ENCODE data around the gene PPARA.

The PPARA gene

GRCh38 chr22:46224044-46224897 lies 73.9 kb downstream of the PPARA start:
- no peak for DNase-seq

- DNase-seq = no peak
These were observed 74.6 kb downstream of the PPARA start for GRCh38 chr22:46224898-46225290.

GRCh38 chr22:46225631-46226030 lies 75.3 kb downstream of the PPARA start:
- no peak for DNase-seq

GRCh38 chr22:46226577-46226976 lies 76.3 kb downstream of the PPARA start:
- no peak for DNase-seq

- DNase-seq = no peak
These were observed 79.4 kb downstream of the PPARA start for GRCh38 chr22:46229701-46230100.

- no peak for DNase-seq
These were observed 80.1 kb downstream of the PPARA start for GRCh38 chr22:46230262-46230901.

- DNase-seq = peak; percentile 68
These were observed 82.9 kb downstream of the PPARA start for GRCh38 chr22:46233231-46233630.

- no peak for DNase-seq
These were observed 84.6 kb downstream of the PPARA start for GRCh38 chr22:46234969-46235368.

GRCh38 chr22:46237453-46238124 lies 87.3 kb downstream of the PPARA start:
- no peak for DNase-seq

- DNase-seq = no peak
These were observed 88.2 kb downstream of the PPARA start for GRCh38 chr22:46238541-46238940.

GRCh38 chr22:46239261-46240048 lies 89.1 kb downstream of the PPARA start:
- no peak for DNase-seq

- DNase-seq = no peak
These were observed 89.7 kb downstream of the PPARA start for GRCh38 chr22:46240073-46240472.

GRCh38 chr22:46240506-46240905 lies 90.2 kb downstream of the PPARA start:
- DNase-seq = no peak

- no peak for DNase-seq
These were observed 90.6 kb downstream of the PPARA start for GRCh38 chr22:46240907-46241306.

GRCh38 chr22:46241396-46242007 lies 91.2 kb downstream of the PPARA start:
- no peak for DNase-seq

- no peak for DNase-seq
These were observed 91.8 kb downstream of the PPARA start for GRCh38 chr22:46242076-46242475.

- DNase-seq = no peak
These were observed 94.4 kb downstream of the PPARA start for GRCh38 chr22:46244771-46245170.

GRCh38 chr22:46245511-46245910 lies 95.2 kb downstream of the PPARA start:
- peak; percentile 69 for DNase-seq

- no peak for DNase-seq
These were observed 95.9 kb downstream of the PPARA start for GRCh38 chr22:46246178-46246577.

GRCh38 chr22:46247443-46247975 lies 97.2 kb downstream of the PPARA start:
- DNase-seq = no peak

- DNase-seq = peak; percentile 93
These were observed 99.9 kb downstream of the PPARA start, which contains the start of gene CDPF1 for GRCh38 chr22:46250035-46250782. CDPF1 (minus strand) TSS chr22:46250293; CDS start chr22:46248284, 2,009 bp downstream.
